ENCODE measurements around the gene CCL23. TPM values are rescaled to one million over a fixed set of nuclear protein-coding genes. Genes with fewer than 3 reads are reported as not detected.

The CCL23 gene
- total RNA-seq, 4 donors from 2014 or later = 1.3 to 9.6 (median 2.5) TPM

- no peak overlapping the region for H3K27ac ChIP-seq (replicated peaks in 1 of 4)
- peaks cover 6 to 24% (median 16%) of the 10 kb centered on the region in 4 donors for H3K4me1 ChIP-seq
- no peaks in the 10 kb centered on the region for H3K9me3 ChIP-seq
- intact Hi-C loops (cut with DNase I) = loop anchor here (10.0 kb wide), 1 partner anchor 103 kb away; no protein-coding TSS in a partner anchor
- no peaks in the 10 kb centered on the region for H3K27me3 ChIP-seq
- no peak overlapping the region for H3K4me3 ChIP-seq
- TF ChIP-seq POLR2A (IDR thresholded peaks at IDR 0.05; ENCODE audit: low read depth) (no peak), CTCF (IDR thresholded peaks at IDR 0.05) (no peak), EP300 (IDR thresholded peaks at IDR 0.05) (no peak), POLR2AphosphoS5 (IDR thresholded peaks at IDR 0.05) (no peak)
- H3K36me3 ChIP-seq = no peaks in the 10 kb centered on the region
- 75% methylated on average over 1 of the region's 1 CpG for WGBS
- DNase-seq (ENCODE audit: extremely low spot score) = no peak
These were observed 45.7 kb downstream of the CCL23 start for GRCh38 chr17:35972066-35972465.

GRCh38 chr17:35969558-35970380 is 48.0 kb downstream of the CCL23 start:
- intact Hi-C loops (cut with DNase I) = loop anchor here (2.0 to 10.0 kb wide), 3 partner anchors 105 to 513 kb away; no protein-coding TSS in a partner anchor
- Histone ChIP-seq H3K36me3 (no peaks in the 10 kb centered on the region), H3K9me3 (no peaks in the 10 kb centered on the region), H3K27ac (replicated peaks in 1 of 4) (no peak overlapping the region), H3K4me1 (peaks cover 0 to 21% (median 15%) of the 10 kb centered on the region in 4 donors), H3K4me3 (no peak overlapping the region), H3K27me3 (no peaks in the 10 kb centered on the region)
- TF ChIP-seq POLR2A (IDR thresholded peaks at IDR 0.05; ENCODE audit: low read depth) = no peak
- peak; percentile 64 to 79 (median 76) for TF ChIP-seq CTCF (IDR thresholded peaks at IDR 0.05)
- no peak for DNase-seq (ENCODE audit: extremely low spot score)
- WGBS = 46% methylated on average over 8 of the region's 8 CpGs

GRCh38 chr17:35968520-35969054 is 49.2 kb downstream of the CCL23 start:
- no peak for DNase-seq (ENCODE audit: extremely low spot score)
- Histone ChIP-seq H3K36me3 (no peaks in the 10 kb centered on the region), H3K4me3 (no peak overlapping the region), H3K27me3 (no peaks in the 10 kb centered on the region), H3K27ac (replicated peaks in 1 of 4) (no peak overlapping the region), H3K4me1 (peaks cover 0 to 19% (median 14%) of the 10 kb centered on the region in 4 donors), H3K9me3 (no peaks in the 10 kb centered on the region)
- 76% methylated on average over 10 of the region's 10 CpGs for WGBS
- intact Hi-C loops (cut with DNase I) = loop anchor here (2.0 kb wide), 2 partner anchors 180 to 514 kb away; no protein-coding TSS in a partner anchor
- TF ChIP-seq EP300 (IDR thresholded peaks at IDR 0.05) (no peak), POLR2A (IDR thresholded peaks at IDR 0.05; ENCODE audit: low read depth) (no peak), CTCF (IDR thresholded peaks at IDR 0.05) (no peak), POLR2AphosphoS5 (IDR thresholded peaks at IDR 0.05) (no peak)

GRCh38 chr17:35965272-35965671 is 52.5 kb downstream of the CCL23 start:
- Histone ChIP-seq H3K9me3 (no peaks in the 10 kb centered on the region), H3K27me3 (peaks cover 0 to 22% (median 0%) of the 10 kb centered on the region in 4 donors), H3K27ac (replicated peaks in 1 of 4) (no peak overlapping the region), H3K36me3 (no peaks in the 10 kb centered on the region), H3K4me3 (no peak overlapping the region), H3K4me1 (no peaks in the 10 kb centered on the region)
- no peak for DNase-seq (ENCODE audit: extremely low spot score)
- no peak for TF ChIP-seq CTCF (IDR thresholded peaks at IDR 0.05)
- TF ChIP-seq POLR2AphosphoS5 (IDR thresholded peaks at IDR 0.05) = no peak
- TF ChIP-seq EP300 (IDR thresholded peaks at IDR 0.05) = no peak
- TF ChIP-seq POLR2A (IDR thresholded peaks at IDR 0.05; ENCODE audit: low read depth) = no peak
- WGBS = 92% methylated on average over 7 of the region's 7 CpGs
- intact Hi-C loops (cut with DNase I) = no loop called here
